Activated CD8-positive, alpha-beta memory T cell treated with anti-CD3 and anti-CD28 coated beads, Interleukin-2, amount 50 U/mL, for 24 hours (primary cell): ENCODE data around the gene IPO4.

Experiments used
- DNase-seq: peaks from one replicate; pipeline ENCODE4 v3.0.0-alpha.2; 2020; ENCODE audit errors: extremely low read depth

Gene IPO4

GRCh38 chr14:24132061-24132685 is 56.4 kb downstream of the IPO4 start:
- DNase-seq = no peak

- DNase-seq = no peak
Measured at GRCh38 chr14:24131549-24131966, 57.1 kb downstream of the IPO4 start.

- no peak for DNase-seq
Measured at GRCh38 chr14:24130717-24131548, 57.7 kb downstream of the IPO4 start.

DNA sequence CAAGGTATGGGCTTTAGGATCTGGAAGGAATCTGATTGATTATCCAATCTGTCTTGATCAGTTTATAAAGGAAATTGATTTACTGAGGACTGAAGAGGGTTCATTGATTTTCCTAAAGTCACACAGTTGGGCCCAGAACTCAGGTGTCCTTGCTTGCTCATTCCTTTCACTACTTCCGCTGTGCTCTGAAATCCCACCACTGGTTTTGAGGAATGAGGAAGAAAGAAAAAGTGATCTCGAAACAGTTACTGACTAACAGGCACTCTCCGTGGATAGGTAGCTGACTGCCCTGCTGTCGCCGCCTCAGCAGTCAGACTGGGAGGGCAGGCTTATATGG is 58.3 kb downstream of the IPO4 start, which contains the start of gene FITM1:
TSS of gene FITM1 (plus strand) at position 280 of the 337 bp plus-strand sequence. CDS start 905 bp downstream, outside the sequence.
- DNase-seq = no peak
